Fibroblast of villous mesenchyme (primary cell): ENCODE results near the gene CD300A. TPM values are rescaled to one million over a fixed set of nuclear protein-coding genes. Genes with fewer than 3 reads are reported as not detected.

ENCODE experiments used
- DNase-seq: peaks from one replicate; pipeline ENCODE4 v3.0.0-alpha.2; 2010; ENCODE audit warnings: low read depth
- H3K4me3 ChIP-seq: 2 replicates; pipeline ENCODE4 v1.5.1; 2011; ENCODE audit warnings: low read depth, mild to moderate bottlenecking, low read length
- CTCF ChIP-seq: IDR thresholded peaks from 2 replicates; pipeline ENCODE4 v1.5.1; 2012; ENCODE audit warnings: low read depth, mild to moderate bottlenecking, low read length; ENCODE audit not compliant: insufficient read depth
- total RNA-seq: library from RNA; depleted of rRNA; stranded (reverse); fragments of >200 nt; gene quantifications from 2 replicates; pipeline ENCODE4 v1.2.3, GENCODE V29; 2012

Gene CD300A
- total RNA-seq, 1 donor: not detected

GRCh38 chr17:74460996-74461395 is 5.4 kb upstream of the CD300A start:
- no peak for DNase-seq
- no peak for TF ChIP-seq CTCF
- no peak overlapping the region for H3K4me3 ChIP-seq

GRCh38 chr17:74461611-74462010 is 4.8 kb upstream of the CD300A start:
- H3K4me3 ChIP-seq: no peak overlapping the region
- no peak for DNase-seq
- no peak for TF ChIP-seq CTCF

GRCh38 chr17:74464730-74465377 is 1.6 kb upstream of the CD300A start:
- no peak for DNase-seq
- H3K4me3 ChIP-seq: no peak overlapping the region
- TF ChIP-seq CTCF: no peak

GRCh38 chr17:74465378-74466110 is 890 bp upstream of the CD300A start:
- no peak overlapping the region for H3K4me3 ChIP-seq
- no peak for TF ChIP-seq CTCF
- no peak for DNase-seq

- H3K4me3 ChIP-seq: no peak overlapping the region
- no peak for DNase-seq
- TF ChIP-seq CTCF: no peak
Observed at GRCh38 chr17:74466828-74467184, 372 bp downstream of the CD300A start.

GRCh38 chr17:74467221-74467951 is 952 bp downstream of the CD300A start:
- no peak for DNase-seq
- TF ChIP-seq CTCF: no peak
- H3K4me3 ChIP-seq: no peak overlapping the region
